GM19397 (cell line): ENCODE data around the gene PPIG.
"Not testable (repeated sequence)": the region's sequence is repeated elsewhere in the genome, so short reads cannot be mapped to it uniquely, and the experiment has no call there.

Experiments used
- ATAC-seq: cut with Tn5 transposase; IDR thresholded peaks from one replicate; pipeline ENCODE4 v1.9.1; 2021; ENCODE audit warnings: mild to moderate bottlenecking, moderate library complexity; ENCODE audit not compliant: unreplicated experiment

Gene PPIG

DNA sequence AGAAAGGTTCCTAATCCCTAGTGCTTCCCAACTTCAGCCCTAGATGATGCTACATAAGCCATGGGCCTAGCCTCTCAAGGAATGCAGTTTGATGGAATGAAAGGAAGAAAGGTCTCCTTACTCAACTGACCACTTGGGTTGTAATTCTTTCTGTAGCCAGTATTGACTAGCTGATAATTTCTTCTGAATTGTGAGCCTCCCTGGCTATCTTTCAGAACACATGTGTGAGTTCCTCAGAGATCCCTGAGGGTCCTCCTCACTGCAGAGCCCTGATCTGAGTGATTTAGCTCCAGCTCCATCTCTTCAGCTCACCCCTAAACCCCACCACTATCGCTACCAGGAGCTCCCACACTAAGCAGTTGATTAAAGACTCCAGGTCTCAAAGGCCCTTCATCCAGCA lies 78.6 kb downstream of the PPIG start:
- ATAC-seq = no peak

DNA sequence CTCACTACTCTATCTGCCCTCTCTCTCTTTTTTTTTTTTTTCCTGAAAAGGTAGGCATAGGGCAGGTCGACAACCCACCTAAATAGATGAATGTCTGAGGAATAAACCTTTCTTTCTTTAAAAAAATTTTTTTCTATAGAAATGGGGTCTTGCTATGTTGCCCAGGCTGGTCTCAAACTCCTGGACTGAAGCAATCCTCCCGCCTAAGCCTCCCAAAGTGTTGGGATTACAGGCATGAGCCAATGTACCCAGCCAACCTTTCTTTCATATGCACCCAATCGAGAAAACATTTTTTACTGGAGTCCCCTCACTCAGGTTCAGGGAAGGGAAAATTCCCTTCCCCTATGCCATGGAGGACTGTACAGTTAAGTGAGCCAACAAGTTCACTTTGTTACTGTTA lies 79.1 kb downstream of the PPIG start:
- no peak for ATAC-seq

- ATAC-seq = no peak
Measured at GRCh38 chr2:169664600-169664977, 80.4 kb downstream of the PPIG start.

DNA sequence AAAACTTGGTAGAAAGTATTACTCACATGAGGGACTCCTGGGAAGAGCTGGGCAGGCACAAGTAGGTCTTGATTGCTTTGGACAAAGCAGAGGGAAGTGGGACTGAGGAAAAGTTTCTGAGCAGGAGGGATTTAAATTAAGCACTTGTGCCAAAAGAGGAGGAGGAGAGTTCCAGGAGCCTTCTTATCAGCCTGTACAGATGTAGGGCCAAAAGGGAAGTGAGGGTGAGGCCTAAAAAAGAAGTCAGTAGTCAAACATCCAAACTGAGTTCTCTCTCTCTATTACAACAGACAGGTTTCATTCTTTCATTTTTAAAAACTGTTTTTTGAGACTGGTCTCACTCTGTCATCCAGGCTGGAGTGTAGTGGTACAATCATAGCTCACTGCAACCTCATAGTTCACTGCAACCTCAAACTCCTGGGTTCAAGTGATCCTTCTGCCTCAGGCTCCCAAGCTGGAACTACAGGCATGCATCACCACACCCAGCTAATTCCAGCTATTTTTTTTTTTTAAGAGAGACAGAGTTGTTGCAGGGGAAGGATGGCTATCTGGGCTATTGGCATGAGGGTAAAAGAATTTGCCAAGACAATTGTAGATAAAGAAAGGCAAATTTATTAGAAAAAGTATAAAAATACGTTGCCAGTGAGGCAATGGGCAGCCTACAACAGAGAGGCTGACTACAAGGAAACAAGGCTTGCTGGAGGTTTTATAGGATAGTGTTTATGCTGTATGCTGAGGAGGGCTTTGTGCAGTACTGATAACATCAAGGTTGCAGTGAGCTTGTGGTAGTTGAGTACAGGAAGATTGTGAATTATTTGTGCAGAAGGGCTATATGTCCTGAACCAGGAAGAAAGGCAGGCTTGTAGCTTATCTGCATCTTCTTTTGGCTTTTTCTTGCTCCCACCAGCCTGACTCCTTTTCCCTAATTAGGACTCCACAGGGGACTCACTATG lies 81.1 kb downstream of the PPIG start:
- no peak for ATAC-seq

GRCh38 chr2:169667583-169667982 lies 83.4 kb downstream of the PPIG start:
- no peak for ATAC-seq

DNA sequence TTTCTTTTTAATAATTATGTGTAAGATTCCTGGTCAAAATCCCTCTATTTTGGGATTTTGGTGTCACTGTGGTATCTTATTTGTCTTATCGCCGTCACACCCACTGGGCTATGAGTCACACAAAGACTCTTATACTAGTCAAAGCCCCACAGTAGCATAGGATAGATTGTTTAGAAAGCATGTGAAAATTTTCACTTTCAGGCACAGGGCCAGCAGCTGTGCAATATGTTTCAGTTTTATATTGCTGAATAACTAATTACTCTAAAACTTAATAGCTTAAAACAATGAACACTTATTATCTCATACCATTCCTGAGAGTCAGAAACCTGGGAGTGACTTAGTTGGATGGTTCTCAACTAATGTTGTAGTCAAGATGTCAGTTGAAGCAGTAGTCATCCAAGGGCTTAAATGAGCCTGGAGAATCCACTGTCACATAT lies 86.1 kb downstream of the PPIG start:
- ATAC-seq = no peak

GRCh38 chr2:169670937-169671336 lies 86.8 kb downstream of the PPIG start:
- no peak for ATAC-seq

GRCh38 chr2:169672406-169672805 lies 88.3 kb downstream of the PPIG start:
- ATAC-seq = no peak

DNA sequence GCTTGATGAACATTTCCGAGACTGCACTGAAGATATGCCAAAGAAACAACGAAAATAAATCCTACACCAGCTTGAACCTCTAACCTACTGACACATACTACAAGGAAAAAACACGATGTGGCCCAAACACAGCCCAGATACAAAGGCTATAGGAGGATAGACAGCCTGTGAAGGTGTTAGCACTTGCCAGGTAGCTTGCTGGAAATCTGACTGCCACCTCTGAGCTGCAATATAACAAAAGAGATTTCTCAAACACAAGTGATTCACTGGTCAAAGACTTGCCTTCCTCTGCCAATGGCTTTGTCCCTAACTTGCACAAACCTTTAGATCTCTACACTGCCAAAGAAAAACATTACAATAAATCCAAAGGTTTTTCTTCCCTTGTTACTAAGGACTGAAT lies 89.0 kb downstream of the PPIG start:
- no peak for ATAC-seq

DNA sequence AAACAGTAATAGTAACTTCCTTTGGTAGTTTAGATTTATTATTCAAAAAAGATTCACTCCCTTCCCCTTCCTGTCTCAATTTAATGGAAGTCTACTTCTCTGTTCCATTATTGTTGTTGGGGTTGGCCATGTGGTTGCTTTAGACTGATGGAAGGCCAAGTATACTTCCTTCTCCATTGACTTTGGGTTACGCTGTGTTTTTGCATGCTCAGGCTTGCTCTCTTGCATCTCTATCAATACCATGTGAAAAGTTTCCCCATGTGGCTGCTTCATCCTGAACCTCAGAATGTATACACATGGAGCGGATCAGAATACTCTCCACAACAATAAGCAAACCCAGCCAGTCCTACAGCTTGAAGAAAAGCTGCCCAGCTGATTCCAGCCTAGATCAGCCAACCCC lies 89.8 kb downstream of the PPIG start:
- no peak for ATAC-seq

DNA sequence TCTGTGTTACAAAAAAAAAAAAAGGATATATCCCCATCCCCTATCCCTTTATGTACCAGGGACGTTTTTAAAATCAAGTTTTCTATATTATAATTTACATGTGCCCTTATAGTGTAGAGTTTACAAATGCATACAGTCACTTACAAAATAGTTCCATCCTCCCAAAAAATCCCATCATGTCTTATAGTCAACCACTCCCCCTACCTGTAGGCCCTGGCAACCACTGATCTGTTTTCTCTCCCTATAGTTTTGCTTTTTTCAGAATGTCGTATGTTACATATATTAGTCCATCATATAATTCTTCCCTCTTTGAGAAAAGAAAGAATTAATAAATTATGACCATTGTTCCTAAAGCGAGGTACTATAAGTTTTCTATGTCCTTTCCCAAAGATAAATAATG lies 92.2 kb downstream of the PPIG start:
- ATAC-seq = no peak

DNA sequence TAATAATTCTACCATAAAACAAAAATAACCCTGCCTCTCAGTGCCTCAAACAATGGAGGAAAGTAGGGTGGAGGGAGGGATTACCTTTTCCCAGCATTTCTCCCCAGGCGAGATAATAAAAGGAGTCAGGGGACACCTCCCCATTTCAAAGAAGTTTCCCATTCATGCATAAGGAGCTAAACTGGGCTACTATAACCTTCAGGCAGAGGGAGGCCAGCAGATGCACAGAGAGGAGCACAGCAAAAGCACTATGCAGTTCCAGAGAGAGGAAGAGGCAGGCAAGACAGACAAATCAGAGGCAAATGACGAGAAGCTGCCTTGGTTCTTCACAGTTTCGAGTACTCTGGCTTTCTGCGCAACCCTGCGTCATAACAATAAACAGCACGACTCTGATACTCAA lies 92.7 kb downstream of the PPIG start:
- no peak for ATAC-seq

- no peak for ATAC-seq
Measured at GRCh38 chr2:169683054-169683424, 98.9 kb downstream of the PPIG start.

DNA sequence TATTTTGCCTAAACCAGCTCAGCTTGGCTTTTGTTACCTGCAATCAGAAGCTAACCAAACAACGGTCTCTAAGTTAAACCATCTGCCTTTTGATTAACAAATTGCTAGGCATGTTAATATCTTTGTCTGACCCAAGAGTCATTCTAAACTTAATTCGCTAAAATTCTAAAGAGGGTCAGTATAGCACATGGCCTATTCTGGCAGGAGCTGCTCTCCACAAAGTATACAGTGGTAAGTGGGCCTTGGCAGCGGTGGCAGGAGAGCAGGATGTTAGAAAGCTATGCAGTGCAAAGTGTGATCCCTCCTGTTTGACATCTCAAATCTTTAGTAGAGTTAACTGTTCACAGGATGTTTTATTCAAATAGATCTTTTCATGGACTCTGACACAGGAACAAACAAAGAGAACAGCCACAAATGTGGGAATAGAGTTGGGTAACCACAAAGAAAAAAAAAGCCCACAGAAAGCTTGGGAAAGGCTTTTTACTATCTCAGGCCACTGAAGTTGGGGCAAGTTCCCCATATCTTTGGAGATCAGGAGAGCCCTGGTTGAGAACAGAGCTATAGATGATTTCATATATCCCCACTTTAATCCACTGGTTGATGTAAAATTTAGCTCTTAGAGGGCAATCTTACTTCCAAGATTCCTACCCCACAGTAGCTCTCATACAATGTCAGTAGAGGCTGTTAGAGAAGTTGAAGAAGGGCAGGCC lies 99.4 kb downstream of the PPIG start:
- no peak for ATAC-seq

DNA sequence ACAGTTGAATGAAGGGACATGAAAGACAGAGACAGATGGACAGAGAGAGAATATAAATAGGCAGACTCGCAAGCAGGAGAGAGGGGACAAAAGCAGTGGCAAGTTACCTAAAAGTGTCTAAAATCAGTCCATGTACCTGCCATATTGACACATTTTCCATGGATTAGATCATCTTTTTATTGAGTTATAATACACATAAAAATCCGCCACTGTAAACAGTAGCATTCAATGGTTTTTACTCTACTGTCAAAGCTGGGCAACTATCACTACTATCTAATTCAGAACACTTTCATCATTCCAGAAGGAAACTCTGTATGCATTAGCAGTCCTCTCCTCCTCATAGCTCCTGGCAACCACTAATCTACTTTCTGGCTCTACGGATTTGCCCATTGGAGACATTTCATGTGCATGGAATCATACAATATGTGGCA lies 100.0 kb downstream of the PPIG start:
- ATAC-seq = no peak

DNA sequence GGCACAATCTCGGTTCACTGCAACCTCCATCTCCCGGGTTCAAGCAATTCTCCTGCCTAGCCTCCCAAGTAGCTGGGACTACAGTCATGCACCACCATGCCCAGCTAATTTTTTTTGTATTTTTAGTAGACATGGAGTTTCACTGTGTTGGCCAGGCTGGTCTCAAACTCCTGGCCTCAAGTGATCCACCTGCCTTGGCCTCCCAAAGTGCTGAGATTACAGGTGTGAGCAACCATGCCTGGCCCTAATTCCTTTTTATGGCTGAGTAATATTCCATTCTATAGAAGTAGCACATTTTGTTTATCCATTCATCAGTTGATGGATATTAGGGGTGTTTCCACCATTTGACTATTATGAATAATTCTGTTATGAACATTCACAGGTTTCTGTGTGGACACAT lies 100.6 kb downstream of the PPIG start:
- ATAC-seq = not testable (repeated sequence)

GRCh38 chr2:169686825-169687224 lies 102.7 kb downstream of the PPIG start:
- not testable (repeated sequence) for ATAC-seq

DNA sequence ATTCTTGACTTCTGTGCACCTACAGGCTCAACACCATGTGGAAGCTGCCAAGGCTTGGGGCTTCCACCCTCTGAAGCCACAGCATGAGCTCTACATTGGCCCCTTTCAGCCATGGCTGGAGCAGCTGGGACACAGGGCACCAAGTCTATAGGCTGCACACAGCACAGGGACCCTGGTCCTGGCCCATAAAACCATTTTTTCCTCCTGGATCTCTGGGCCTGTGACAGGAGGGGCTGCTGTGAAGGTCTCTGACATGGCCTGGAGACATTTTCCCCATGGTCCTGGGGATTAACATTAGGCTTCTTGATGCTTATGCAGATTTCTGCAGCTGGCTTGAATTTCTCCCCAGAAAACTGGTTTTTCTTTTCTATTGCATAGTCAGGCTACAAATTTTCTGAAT lies 103.8 kb downstream of the PPIG start:
- not testable (repeated sequence) for ATAC-seq

- no peak for ATAC-seq
Measured at GRCh38 chr2:169690958-169691357, 106.8 kb downstream of the PPIG start.
